ENCODE results near the gene LRRFIP2.

The LRRFIP2 gene

DNA sequence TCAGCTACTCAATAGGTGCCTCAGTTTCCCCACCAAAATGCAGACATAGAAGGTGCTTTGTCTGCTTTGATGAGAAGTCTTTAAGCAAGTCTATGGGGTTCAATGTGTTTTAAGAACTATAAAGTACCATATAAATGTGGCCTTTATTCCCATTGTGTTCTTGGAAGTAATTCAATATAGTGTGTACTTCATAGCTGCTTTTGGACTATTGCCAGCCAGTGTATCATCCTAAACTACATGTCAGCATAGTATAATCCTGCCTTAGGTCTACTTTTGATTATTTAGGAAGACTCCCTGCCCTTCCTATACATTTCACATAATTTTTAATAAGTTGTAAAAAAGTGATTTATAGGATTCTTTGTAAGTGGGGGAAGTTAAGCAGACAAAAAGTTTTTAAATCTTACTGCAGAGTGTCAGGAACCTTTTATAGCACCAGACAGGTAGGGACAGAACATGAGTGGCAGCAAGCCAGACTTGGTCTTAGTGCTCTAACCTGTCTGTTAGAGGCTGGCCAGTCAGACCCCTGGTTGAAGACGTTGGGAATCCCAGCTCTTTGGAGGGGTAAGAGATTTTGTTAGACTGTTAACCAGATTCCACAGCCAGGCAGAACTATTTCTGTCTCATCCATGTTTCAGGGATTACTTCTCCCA is 132.7 kb downstream of the LRRFIP2 start:
- no peaks in the 10 kb centered on the region for H3K36me3 ChIP-seq (replicated peaks; ENCODE audit: insufficient read depth, low read length)
- H3K27ac ChIP-seq (ENCODE audit: low read length): no peak overlapping the region
- DNase-seq: no peak
- no peak overlapping the region for H3K9ac ChIP-seq (ENCODE audit: low read length)
- no peaks in the 10 kb centered on the region for H3K79me2 ChIP-seq (ENCODE audit: low read length)
- no peak overlapping the region for H3K4me2 ChIP-seq (ENCODE audit: low read depth, low read length)
- H3K9me2 ChIP-seq (replicated peaks; ENCODE audit: insufficient read depth, low read length): no peaks in the 10 kb centered on the region
- H2AFZ ChIP-seq (ENCODE audit: low read length): no peak overlapping the region
- no peaks in the 10 kb centered on the region for H3K27me3 ChIP-seq (replicated peaks; ENCODE audit: insufficient read depth, low read length)
- H3K4me1 ChIP-seq (ENCODE audit: low read length): no peaks in the 10 kb centered on the region
- H3K9me3 ChIP-seq (replicated peaks; ENCODE audit: insufficient read depth, low read length): no peaks in the 10 kb centered on the region
- TF ChIP-seq EZH2phosphoT487 (IDR thresholded peaks at IDR 0.05; ENCODE audit: low read length) (no peak), EZH2 (optimal IDR thresholded peaks at IDR 0.05; ENCODE audit: low read depth, low read length) (no peak)
- TF ChIP-seq, protein P1, sequence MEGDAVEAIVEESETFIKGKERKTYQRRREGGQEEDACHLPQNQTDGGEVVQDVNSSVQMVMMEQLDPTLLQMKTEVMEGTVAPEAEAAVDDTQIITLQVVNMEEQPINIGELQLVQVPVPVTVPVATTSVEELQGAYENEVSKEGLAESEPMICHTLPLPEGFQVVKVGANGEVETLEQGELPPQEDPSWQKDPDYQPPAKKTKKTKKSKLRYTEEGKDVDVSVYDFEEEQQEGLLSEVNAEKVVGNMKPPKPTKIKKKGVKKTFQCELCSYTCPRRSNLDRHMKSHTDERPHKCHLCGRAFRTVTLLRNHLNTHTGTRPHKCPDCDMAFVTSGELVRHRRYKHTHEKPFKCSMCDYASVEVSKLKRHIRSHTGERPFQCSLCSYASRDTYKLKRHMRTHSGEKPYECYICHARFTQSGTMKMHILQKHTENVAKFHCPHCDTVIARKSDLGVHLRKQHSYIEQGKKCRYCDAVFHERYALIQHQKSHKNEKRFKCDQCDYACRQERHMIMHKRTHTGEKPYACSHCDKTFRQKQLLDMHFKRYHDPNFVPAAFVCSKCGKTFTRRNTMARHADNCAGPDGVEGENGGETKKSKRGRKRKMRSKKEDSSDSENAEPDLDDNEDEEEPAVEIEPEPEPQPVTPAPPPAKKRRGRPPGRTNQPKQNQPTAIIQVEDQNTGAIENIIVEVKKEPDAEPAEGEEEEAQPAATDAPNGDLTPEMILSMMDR (IDR thresholded peaks at IDR 0.05; ENCODE audit: low read length): no peak
- H3K4me3 ChIP-seq (ENCODE audit: low read length): no peak overlapping the region
- H4K20me1 ChIP-seq (ENCODE audit: insufficient read depth, low read length): no peaks in the 10 kb centered on the region
- no peaks in the 10 kb centered on the region for H3F3A ChIP-seq (ENCODE audit: insufficient read depth, low read length)

DNA sequence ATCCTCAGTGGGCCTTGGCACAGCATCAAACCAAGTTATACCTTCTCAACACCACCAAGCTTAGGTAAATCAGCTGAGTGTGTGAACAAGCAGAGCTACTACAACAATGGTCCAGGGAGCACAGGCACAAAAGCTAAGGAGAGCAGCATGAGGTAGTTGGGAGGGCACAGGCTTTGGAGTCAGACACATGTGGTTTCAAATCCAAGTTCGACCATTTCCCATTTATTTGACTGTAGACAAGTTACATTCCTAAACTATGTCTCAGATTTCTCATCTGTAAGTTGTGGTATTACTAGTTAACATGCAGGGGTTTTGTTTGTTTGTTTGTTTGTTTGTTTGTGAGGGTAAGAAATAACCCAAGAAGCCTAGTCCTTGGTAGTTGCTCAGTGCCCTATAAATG is 134.2 kb downstream of the LRRFIP2 start:
- no peak overlapping the region for H3K4me3 ChIP-seq (ENCODE audit: low read length)
- no peaks in the 10 kb centered on the region for H3K79me2 ChIP-seq (ENCODE audit: low read length)
- H3K4me1 ChIP-seq (ENCODE audit: low read length): no peaks in the 10 kb centered on the region
- H3K9me3 ChIP-seq (replicated peaks; ENCODE audit: insufficient read depth, low read length): no peaks in the 10 kb centered on the region
- H3K4me2 ChIP-seq (ENCODE audit: low read depth, low read length): no peak overlapping the region
- no peak for TF ChIP-seq EZH2 (optimal IDR thresholded peaks at IDR 0.05; ENCODE audit: low read depth, low read length)
- TF ChIP-seq, protein P1 (IDR thresholded peaks at IDR 0.05; ENCODE audit: low read length): no peak
- no peak for TF ChIP-seq EZH2phosphoT487 (IDR thresholded peaks at IDR 0.05; ENCODE audit: low read length)
- no peak overlapping the region for H3K9ac ChIP-seq (ENCODE audit: low read length)
- no peaks in the 10 kb centered on the region for H4K20me1 ChIP-seq (ENCODE audit: insufficient read depth, low read length)
- no peaks in the 10 kb centered on the region for H3K9me2 ChIP-seq (replicated peaks; ENCODE audit: insufficient read depth, low read length)
- H3K27ac ChIP-seq (ENCODE audit: low read length): no peak overlapping the region
- H3F3A ChIP-seq (ENCODE audit: insufficient read depth, low read length): no peaks in the 10 kb centered on the region
- no peak for DNase-seq
- H2AFZ ChIP-seq (ENCODE audit: low read length): no peak overlapping the region
- H3K36me3 ChIP-seq (replicated peaks; ENCODE audit: insufficient read depth, low read length): no peaks in the 10 kb centered on the region
- no peaks in the 10 kb centered on the region for H3K27me3 ChIP-seq (replicated peaks; ENCODE audit: insufficient read depth, low read length)

DNA sequence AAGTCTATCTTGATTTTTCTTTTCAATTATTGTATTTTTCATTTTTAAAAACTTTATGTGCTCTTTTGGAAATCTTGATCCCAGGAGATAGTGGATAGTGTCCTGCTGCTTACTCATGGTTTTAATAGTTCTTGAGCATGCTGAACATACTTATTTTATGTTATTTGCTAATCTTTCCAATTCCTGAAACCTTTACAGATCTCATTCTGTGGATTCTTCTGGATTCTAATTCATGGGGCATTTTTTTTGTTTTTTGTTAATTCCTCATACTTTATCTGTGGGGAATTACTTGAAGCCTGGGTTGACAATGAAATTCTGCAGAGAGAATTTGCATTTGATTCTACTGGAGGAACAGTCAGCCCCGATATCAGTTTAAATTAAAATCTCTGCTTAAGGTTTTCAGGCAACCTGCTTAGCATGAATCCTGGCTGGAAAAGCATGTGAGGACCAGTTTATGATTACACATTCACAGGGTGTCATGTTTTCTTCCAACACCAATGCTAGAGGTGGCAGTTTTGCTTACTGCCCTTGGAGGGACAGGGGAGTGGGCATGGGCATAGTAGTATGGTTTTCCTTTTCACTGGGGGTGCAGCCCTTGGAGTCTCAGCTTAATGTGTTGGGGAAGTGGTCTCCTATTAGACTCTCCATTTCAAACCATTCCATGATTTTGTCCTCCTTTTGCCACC is 135.1 kb downstream of the LRRFIP2 start:
- Histone ChIP-seq H3K27ac (ENCODE audit: low read length) (no peak overlapping the region), H3K4me3 (ENCODE audit: low read length) (no peak overlapping the region), H3K4me2 (ENCODE audit: low read depth, low read length) (no peak overlapping the region), H3K36me3 (replicated peaks; ENCODE audit: insufficient read depth, low read length) (no peaks in the 10 kb centered on the region), H3F3A (ENCODE audit: insufficient read depth, low read length) (no peaks in the 10 kb centered on the region), H3K4me1 (ENCODE audit: low read length) (no peaks in the 10 kb centered on the region), H3K9me2 (replicated peaks; ENCODE audit: insufficient read depth, low read length) (no peaks in the 10 kb centered on the region), H4K20me1 (ENCODE audit: insufficient read depth, low read length) (no peaks in the 10 kb centered on the region), H3K79me2 (ENCODE audit: low read length) (no peaks in the 10 kb centered on the region), H3K9me3 (replicated peaks; ENCODE audit: insufficient read depth, low read length) (no peaks in the 10 kb centered on the region), H3K9ac (ENCODE audit: low read length) (no peak overlapping the region), H3K27me3 (replicated peaks; ENCODE audit: insufficient read depth, low read length) (no peaks in the 10 kb centered on the region), H2AFZ (ENCODE audit: low read length) (no peak overlapping the region)
- no peak for DNase-seq
- no peak for TF ChIP-seq EZH2phosphoT487 (IDR thresholded peaks at IDR 0.05; ENCODE audit: low read length)

DNA sequence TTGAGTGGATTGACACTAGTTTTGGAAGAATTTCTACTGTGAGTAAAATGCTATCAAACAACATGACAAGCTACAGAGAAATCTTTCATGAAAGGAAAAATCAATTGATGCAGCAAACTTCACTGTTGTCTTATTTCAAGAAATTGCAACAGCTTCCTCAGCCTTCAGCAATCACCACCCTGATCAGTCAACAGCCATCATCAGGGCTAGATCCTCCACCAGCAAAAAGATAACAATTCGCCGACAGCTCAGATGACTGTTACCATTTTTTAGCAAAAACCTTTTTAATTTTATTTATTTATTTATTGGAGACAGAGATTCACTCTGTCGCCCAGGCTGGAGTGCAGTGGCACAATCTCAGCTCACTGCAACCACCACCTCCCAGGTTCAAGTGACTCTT is 137.0 kb downstream of the LRRFIP2 start:
- H3K27ac ChIP-seq (ENCODE audit: low read length): no peak overlapping the region
- H3K9me2 ChIP-seq (replicated peaks; ENCODE audit: insufficient read depth, low read length): no peaks in the 10 kb centered on the region
- H3K79me2 ChIP-seq (ENCODE audit: low read length): no peaks in the 10 kb centered on the region
- no peaks in the 10 kb centered on the region for H3K9me3 ChIP-seq (replicated peaks; ENCODE audit: insufficient read depth, low read length)
- H3K4me1 ChIP-seq (ENCODE audit: low read length): no peaks in the 10 kb centered on the region
- no peaks in the 10 kb centered on the region for H3F3A ChIP-seq (ENCODE audit: insufficient read depth, low read length)
- H3K27me3 ChIP-seq (replicated peaks; ENCODE audit: insufficient read depth, low read length): no peaks in the 10 kb centered on the region
- no peak for DNase-seq
- no peak overlapping the region for H3K4me2 ChIP-seq (ENCODE audit: low read depth, low read length)
- no peak overlapping the region for H3K9ac ChIP-seq (ENCODE audit: low read length)
- H4K20me1 ChIP-seq (ENCODE audit: insufficient read depth, low read length): no peaks in the 10 kb centered on the region
- TF ChIP-seq EZH2phosphoT487 (IDR thresholded peaks at IDR 0.05; ENCODE audit: low read length): no peak
- TF ChIP-seq EZH2 (optimal IDR thresholded peaks at IDR 0.05; ENCODE audit: low read depth, low read length): no peak
- TF ChIP-seq, protein P1 (IDR thresholded peaks at IDR 0.05; ENCODE audit: low read length): no peak
- 0 out of 2 replicates have a peak, but pooled peaks cover 4% of the 10 kb centered on the region for H3K36me3 ChIP-seq (replicated peaks; ENCODE audit: insufficient read depth, low read length)
- no peak overlapping the region for H3K4me3 ChIP-seq (ENCODE audit: low read length)
- no peak overlapping the region for H2AFZ ChIP-seq (ENCODE audit: low read length)

Data from MM.1S (cell line).